Measurements from ENCODE around the gene ARHGAP31. TPM values are rescaled to one million over a fixed set of nuclear protein-coding genes. Genes with fewer than 3 reads are reported as not detected.
"Not testable (repeated sequence)": the region's sequence is repeated elsewhere in the genome, so short reads cannot be mapped to it uniquely, and the experiment has no call there.

Gene ARHGAP31
- total RNA-seq, 2 donors from 2014 or later, result 11.6 to 14.0 TPM

DNA sequence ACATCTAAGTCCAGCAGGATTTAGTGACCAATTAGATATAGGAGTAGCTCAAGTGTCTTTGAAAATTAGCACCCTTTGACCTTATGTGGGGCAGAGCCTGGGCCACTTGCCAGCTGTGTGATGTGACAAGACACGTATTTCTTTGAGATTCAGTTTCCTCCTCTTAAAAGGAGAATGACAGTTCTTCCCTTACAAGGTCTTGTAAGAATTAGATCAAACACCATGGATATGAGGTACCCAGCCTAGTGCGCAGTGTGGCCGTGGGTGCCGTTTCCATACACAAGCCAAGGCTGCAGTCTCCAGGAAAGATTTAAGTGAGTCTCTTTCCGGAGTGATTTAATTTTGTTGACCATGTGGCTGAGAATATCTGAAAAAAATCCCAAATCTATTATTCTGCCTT is 46.3 kb downstream of the ARHGAP31 start:
- ATAC-seq (replicated peaks), result no peak
- Mint-ChIP-seq H3K27me3 (no peaks in the 10 kb centered on the region), H3K4me1 (no peaks in the 10 kb centered on the region), H3K4me3 (no peak overlapping the region), H3K36me3 (ENCODE audit: low read depth) (peaks cover 4% of the 10 kb centered on the region), H3K27ac (no peak overlapping the region), H3K9me3 (no peaks in the 10 kb centered on the region)

- no peak overlapping the region for H3K27ac Mint-ChIP-seq
- ATAC-seq (replicated peaks), result no peak
- no peaks in the 10 kb centered on the region for H3K4me1 Mint-ChIP-seq
- H3K27me3 Mint-ChIP-seq, result no peaks in the 10 kb centered on the region
- no peaks in the 10 kb centered on the region for H3K9me3 Mint-ChIP-seq
- H3K4me3 Mint-ChIP-seq, result no peak overlapping the region
- H3K36me3 Mint-ChIP-seq (ENCODE audit: low read depth), result peaks cover 2% of the 10 kb centered on the region
Measured at GRCh38 chr3:119342176-119342575, 48.0 kb downstream of the ARHGAP31 start.

GRCh38 chr3:119343719-119344118 is 49.5 kb downstream of the ARHGAP31 start:
- H3K27ac Mint-ChIP-seq, result no peak overlapping the region
- no peak overlapping the region for H3K4me3 Mint-ChIP-seq
- ATAC-seq (replicated peaks), result no peak
- no peaks in the 10 kb centered on the region for H3K9me3 Mint-ChIP-seq
- H3K36me3 Mint-ChIP-seq (ENCODE audit: low read depth), result no peaks in the 10 kb centered on the region
- no peaks in the 10 kb centered on the region for H3K4me1 Mint-ChIP-seq
- H3K27me3 Mint-ChIP-seq, result no peaks in the 10 kb centered on the region

DNA sequence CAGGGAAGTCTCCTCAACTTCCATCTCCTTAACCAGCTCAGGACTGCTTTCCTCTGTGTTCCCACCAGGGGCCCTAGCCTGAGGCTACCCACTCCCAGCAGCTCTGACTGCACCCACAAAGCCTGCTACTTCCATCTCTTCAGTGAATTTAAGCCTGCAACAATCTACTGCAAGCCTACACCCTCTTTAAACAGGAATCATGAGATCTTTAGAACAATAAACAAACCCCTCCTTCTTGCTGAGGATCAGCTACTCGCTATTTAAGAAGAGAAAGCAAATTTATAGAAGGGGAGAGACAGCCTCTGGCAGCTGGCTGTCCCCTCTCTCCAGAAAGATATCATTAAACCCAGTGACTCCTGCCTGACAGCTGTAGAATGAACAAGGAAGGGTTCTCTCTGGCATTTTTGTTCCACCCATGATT is 51.9 kb downstream of the ARHGAP31 start:
- peak overlapping the region; percentile 26 for H3K27ac Mint-ChIP-seq
- H3K9me3 Mint-ChIP-seq, result no peaks in the 10 kb centered on the region
- H3K4me3 Mint-ChIP-seq, result no peak overlapping the region
- H3K27me3 Mint-ChIP-seq, result no peaks in the 10 kb centered on the region
- H3K36me3 Mint-ChIP-seq (ENCODE audit: low read depth), result no peaks in the 10 kb centered on the region
- ATAC-seq (replicated peaks), result no peak
- peaks cover 6% of the 10 kb centered on the region for H3K4me1 Mint-ChIP-seq

GRCh38 chr3:119347036-119347435 is 52.9 kb downstream of the ARHGAP31 start:
- H3K4me1 Mint-ChIP-seq, result peaks cover 13% of the 10 kb centered on the region
- no peak overlapping the region for H3K4me3 Mint-ChIP-seq
- no peaks in the 10 kb centered on the region for H3K9me3 Mint-ChIP-seq
- no peak overlapping the region for H3K27ac Mint-ChIP-seq
- no peaks in the 10 kb centered on the region for H3K36me3 Mint-ChIP-seq (ENCODE audit: low read depth)
- ATAC-seq (replicated peaks), result no peak
- H3K27me3 Mint-ChIP-seq, result no peaks in the 10 kb centered on the region

DNA sequence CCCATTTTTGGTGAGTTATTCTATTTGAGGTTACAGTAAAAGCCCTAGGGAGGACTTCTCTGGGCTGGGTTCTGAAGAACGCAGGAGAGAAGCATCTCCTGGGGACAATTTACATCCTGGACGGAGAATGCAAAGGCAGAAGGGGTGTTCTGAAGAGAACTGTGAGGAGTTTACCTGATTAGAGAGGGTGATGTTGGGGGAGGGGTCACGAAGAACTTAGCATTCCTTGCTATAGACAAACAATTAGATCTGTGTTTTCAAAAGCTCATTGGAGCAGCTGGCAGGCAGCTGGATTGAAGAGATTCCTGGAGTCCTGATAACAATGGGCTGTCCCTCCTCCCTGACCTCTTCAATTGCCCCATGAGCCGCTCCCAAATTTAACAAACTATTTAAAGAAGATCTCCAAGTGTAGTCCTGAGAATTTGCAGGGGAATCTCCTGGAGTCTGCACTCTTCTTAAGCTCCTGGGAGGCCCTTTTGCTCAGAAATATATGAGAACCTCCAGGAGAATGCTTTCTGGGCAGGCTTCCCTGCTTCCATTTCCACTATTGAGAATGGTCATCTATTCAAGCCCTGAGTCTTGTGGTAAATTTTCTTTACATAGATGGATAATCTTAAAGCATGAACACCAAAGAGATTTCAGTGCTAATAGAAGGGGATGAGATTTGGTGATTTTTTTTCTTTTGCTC is 55.3 kb downstream of the ARHGAP31 start:
- H3K27ac Mint-ChIP-seq, result no peak overlapping the region
- H3K36me3 Mint-ChIP-seq (ENCODE audit: low read depth), result no peaks in the 10 kb centered on the region
- no peak for ATAC-seq (replicated peaks)
- H3K27me3 Mint-ChIP-seq, result no peaks in the 10 kb centered on the region
- peaks cover 27% of the 10 kb centered on the region for H3K4me1 Mint-ChIP-seq
- H3K9me3 Mint-ChIP-seq, result no peaks in the 10 kb centered on the region
- H3K4me3 Mint-ChIP-seq, result no peak overlapping the region

- Mint-ChIP-seq H3K27me3 (no peaks in the 10 kb centered on the region), H3K27ac (no peak overlapping the region), H3K36me3 (ENCODE audit: low read depth) (no peaks in the 10 kb centered on the region), H3K4me3 (no peak overlapping the region), H3K9me3 (no peaks in the 10 kb centered on the region), H3K4me1 (peaks cover 27% of the 10 kb centered on the region)
- ATAC-seq (replicated peaks), result no peak
Measured at GRCh38 chr3:119350114-119350513, 55.9 kb downstream of the ARHGAP31 start.

DNA sequence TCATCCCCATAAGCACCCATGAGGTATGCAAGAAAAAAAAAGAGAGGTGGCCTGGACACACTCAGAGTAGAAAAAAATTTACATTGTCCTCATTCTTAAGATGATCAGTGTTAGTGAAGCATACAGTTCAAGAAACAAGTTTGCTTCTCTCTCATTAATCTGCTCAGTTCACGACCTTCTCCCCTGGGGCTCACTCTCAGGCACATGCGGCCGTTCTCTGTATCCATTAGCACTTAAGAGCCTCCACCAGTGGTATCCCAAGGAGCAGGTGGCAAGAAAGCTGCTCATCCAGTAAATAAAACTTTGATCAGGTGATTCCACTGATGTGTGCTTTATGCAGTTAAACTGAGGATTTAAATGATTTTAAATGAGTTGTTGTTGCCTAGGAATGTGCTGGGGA is 57.4 kb downstream of the ARHGAP31 start:
- Mint-ChIP-seq H3K27me3 (no peaks in the 10 kb centered on the region), H3K4me1 (peaks cover 27% of the 10 kb centered on the region), H3K4me3 (peak overlapping the region; percentile 37), H3K27ac (peak overlapping the region; percentile 67), H3K36me3 (ENCODE audit: low read depth) (no peaks in the 10 kb centered on the region), H3K9me3 (no peaks in the 10 kb centered on the region)
- no peak for ATAC-seq (replicated peaks)

DNA sequence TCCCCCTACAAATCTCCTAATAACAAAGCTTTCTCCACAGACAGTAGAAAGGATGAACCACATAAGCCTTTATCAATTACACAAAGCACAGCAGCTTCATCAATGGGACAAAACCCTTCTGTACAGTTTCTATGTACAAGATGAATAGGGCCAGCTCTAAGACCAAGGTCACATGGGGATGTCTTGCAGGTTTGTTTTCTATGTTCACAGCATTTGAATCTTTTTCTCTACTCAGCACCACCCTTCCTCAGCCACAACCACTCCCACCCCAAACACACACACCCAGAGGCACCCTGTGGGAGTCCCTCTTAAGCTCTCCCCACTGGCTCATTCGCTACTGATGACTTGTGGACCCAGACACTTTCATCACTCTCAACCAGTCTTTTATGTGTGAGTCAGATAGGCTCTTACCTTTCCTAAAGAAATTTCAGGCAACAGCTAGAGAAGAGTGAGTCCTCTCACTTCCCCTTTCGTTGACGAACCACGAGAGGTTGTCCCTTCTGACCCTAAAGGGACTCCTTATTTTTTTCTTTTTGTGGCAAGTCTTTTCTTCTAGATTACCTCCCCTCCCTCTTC is 57.9 kb downstream of the ARHGAP31 start:
- no peaks in the 10 kb centered on the region for H3K36me3 Mint-ChIP-seq (ENCODE audit: low read depth)
- peak; percentile 97 for ATAC-seq (replicated peaks)
- H3K9me3 Mint-ChIP-seq, result no peaks in the 10 kb centered on the region
- H3K27ac Mint-ChIP-seq, result peak overlapping the region; percentile 67
- peak overlapping the region; percentile 37 for H3K4me3 Mint-ChIP-seq
- no peaks in the 10 kb centered on the region for H3K27me3 Mint-ChIP-seq
- H3K4me1 Mint-ChIP-seq, result peaks cover 30% of the 10 kb centered on the region

GRCh38 chr3:119352863-119353527 is 58.8 kb downstream of the ARHGAP31 start:
- Mint-ChIP-seq H3K4me1 (peaks cover 31% of the 10 kb centered on the region), H3K27me3 (no peaks in the 10 kb centered on the region), H3K9me3 (no peaks in the 10 kb centered on the region)

DNA sequence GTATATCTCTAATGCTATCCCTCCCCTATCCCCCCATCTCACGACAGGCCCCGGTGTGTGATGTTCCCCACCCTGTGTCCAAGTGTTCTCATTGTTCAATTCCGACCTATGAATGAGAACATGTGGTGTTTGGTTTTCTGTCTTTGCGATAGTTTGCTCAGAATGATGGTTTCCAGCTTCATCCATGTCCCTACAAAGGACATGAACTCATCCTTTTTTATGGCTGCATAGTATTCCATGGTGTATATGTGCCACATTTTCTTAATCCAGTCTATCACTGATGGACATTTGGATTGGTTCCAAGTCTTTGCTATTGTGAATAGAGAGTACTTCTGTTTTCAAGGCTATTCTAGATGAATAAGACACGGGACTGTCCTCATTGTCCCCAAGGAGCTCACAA is 61.4 kb downstream of the ARHGAP31 start:
- not testable (repeated sequence) for ATAC-seq (replicated peaks); H3K27ac Mint-ChIP-seq; H3K27me3 Mint-ChIP-seq; H3K4me3 Mint-ChIP-seq; H3K9me3 Mint-ChIP-seq; H3K36me3 Mint-ChIP-seq (ENCODE audit: low read depth)
- peaks cover 27% of the 10 kb centered on the region for H3K4me1 Mint-ChIP-seq

More at GRCh38 chr3:119352863-119353527, 58.8 kb downstream of the ARHGAP31 start:
- peak; percentile 44 for ATAC-seq (replicated peaks)
- Mint-ChIP-seq H3K27ac (no peak overlapping the region), H3K4me3 (peak overlapping the region; percentile 37), H3K36me3 (ENCODE audit: low read depth) (no peaks in the 10 kb centered on the region)

- no peaks in the 10 kb centered on the region for H3K36me3 Mint-ChIP-seq (ENCODE audit: low read depth)
- no peak overlapping the region for H3K4me3 Mint-ChIP-seq
- peaks cover 21% of the 10 kb centered on the region for H3K4me1 Mint-ChIP-seq
- H3K9me3 Mint-ChIP-seq, result no peaks in the 10 kb centered on the region
- ATAC-seq (replicated peaks), result no peak
- no peaks in the 10 kb centered on the region for H3K27me3 Mint-ChIP-seq
- H3K27ac Mint-ChIP-seq, result no peak overlapping the region
Measured at GRCh38 chr3:119356646-119357045, 62.5 kb downstream of the ARHGAP31 start.

DNA sequence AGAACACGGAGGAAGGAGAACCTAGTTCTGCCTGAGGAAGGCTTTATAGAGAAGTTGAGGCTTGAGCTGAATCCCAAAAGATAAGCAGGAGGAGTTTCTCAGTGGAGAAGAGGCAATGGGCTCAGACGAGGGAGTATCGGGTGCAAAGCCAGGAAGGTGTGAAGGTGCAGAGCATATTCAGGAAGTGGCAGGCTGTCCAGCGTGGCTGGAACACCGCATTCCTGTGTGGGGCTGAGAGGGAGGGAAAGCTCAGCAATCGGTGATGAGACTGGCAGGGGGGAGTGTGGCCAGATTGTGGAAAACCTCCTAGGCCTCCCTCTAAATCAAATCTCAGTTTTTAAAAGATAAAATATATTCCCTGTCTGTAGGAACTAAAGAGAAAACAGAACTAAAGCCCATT is 63.0 kb downstream of the ARHGAP31 start:
- Mint-ChIP-seq H3K27ac (no peak overlapping the region), H3K27me3 (no peaks in the 10 kb centered on the region), H3K9me3 (no peaks in the 10 kb centered on the region), H3K36me3 (ENCODE audit: low read depth) (no peaks in the 10 kb centered on the region), H3K4me1 (peaks cover 16% of the 10 kb centered on the region), H3K4me3 (no peak overlapping the region)
- ATAC-seq (replicated peaks), result no peak

DNA sequence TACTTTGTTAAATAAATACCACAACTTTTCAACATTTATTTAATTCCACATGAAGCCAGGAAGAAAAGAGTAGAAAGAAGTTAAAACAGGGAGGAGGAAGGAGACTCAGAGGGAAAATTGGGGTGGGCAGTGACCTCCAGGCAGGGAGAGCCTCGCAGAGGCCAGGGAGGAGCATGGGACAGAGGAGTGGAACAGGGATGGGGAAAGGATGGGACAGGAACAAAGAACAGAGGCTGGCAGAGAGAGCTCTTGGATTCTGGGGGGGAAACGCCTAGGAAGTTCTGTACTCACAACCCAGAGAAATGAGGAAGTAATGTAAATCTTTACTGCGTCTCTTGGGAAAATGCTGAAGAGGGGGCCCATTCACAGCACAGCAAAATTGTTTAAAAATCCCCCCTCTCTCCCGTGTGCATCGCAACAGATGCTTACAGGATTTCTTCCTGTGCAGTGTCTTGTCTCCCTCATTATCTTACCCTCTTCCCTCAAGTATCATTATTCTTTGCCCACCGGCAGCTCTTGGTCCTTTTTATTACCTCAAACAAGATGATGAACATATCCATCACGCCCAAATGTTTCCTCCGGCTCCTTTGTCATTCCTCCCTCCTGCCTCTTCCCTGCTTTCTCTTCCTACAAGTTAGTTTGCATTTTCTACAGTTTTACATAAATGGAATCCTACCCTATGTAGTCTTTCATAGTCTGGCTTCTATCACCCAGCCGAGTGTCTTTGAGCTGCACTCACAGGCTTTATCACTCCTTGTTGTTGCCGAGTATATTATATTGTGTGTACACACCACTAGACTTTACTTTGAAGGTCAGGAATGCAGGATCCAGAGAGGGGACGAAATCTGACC is 65.5 kb downstream of the ARHGAP31 start:
- no peaks in the 10 kb centered on the region for H3K9me3 Mint-ChIP-seq
- peaks cover 4% of the 10 kb centered on the region for H3K4me1 Mint-ChIP-seq
- H3K36me3 Mint-ChIP-seq (ENCODE audit: low read depth), result no peaks in the 10 kb centered on the region
- H3K27ac Mint-ChIP-seq, result no peak overlapping the region
- no peak overlapping the region for H3K4me3 Mint-ChIP-seq
- ATAC-seq (replicated peaks), result no peak
- no peaks in the 10 kb centered on the region for H3K27me3 Mint-ChIP-seq

All from activated T-helper 17 cell treated with anti-CD3 and anti-CD28 coated beads, Interleukin-2, amount 50 U/mL, for 72 hours (primary cell).